Stimulated activated CD4-positive, alpha-beta T cell treated with anti-CD3 and anti-CD28 coated beads, Interleukin-15, amount 100 ng/mL, for 1 hour (primary cell): Measurements from ENCODE around the gene CLEC16A.

Experiments used
- DNase-seq, 2 donors: peaks; one replicate each; pipeline ENCODE4 v3.0.0-alpha.2; 2020; ENCODE audit warnings: low read depth in 1 of 2, low spot score in 1 of 2

Gene CLEC16A

GRCh38 chr16:11056993-11057649 is 112.8 kb downstream of the CLEC16A start:
- no peak for DNase-seq

- no peak for DNase-seq
These were observed 113.5 kb downstream of the CLEC16A start for GRCh38 chr16:11057711-11058345.

- DNase-seq, result no peak
These were observed 114.5 kb downstream of the CLEC16A start for GRCh38 chr16:11058832-11059231.

GRCh38 chr16:11059588-11059987 is 115.2 kb downstream of the CLEC16A start:
- no peak for DNase-seq

GRCh38 chr16:11060364-11060763 is 116.0 kb downstream of the CLEC16A start:
- DNase-seq, result no peak

- DNase-seq, result no peak
These were observed 116.5 kb downstream of the CLEC16A start for GRCh38 chr16:11060842-11061241.

- no peak for DNase-seq
These were observed 117.4 kb downstream of the CLEC16A start for GRCh38 chr16:11061629-11062270.

- DNase-seq, result no peak
These were observed 119.3 kb downstream of the CLEC16A start for GRCh38 chr16:11063448-11064201.

GRCh38 chr16:11064202-11064540 is 119.8 kb downstream of the CLEC16A start:
- no peak for DNase-seq

GRCh38 chr16:11064851-11065250 is 120.5 kb downstream of the CLEC16A start:
- DNase-seq, result no peak

- no peak for DNase-seq
These were observed 122.0 kb downstream of the CLEC16A start for GRCh38 chr16:11066261-11066870.

GRCh38 chr16:11067266-11067665 is 122.9 kb downstream of the CLEC16A start:
- DNase-seq, result no peak

GRCh38 chr16:11067697-11068141 is 123.4 kb downstream of the CLEC16A start:
- DNase-seq, result no peak

GRCh38 chr16:11071829-11072228 is 127.5 kb downstream of the CLEC16A start:
- no peak for DNase-seq

- DNase-seq, result no peak
These were observed 128.2 kb downstream of the CLEC16A start for GRCh38 chr16:11072420-11073153.

- DNase-seq, result no peak
These were observed 129.1 kb downstream of the CLEC16A start for GRCh38 chr16:11073407-11073999.

GRCh38 chr16:11074131-11074530 is 129.8 kb downstream of the CLEC16A start:
- DNase-seq, result no peak

GRCh38 chr16:11075163-11075562 is 130.8 kb downstream of the CLEC16A start:
- DNase-seq, result no peak

- DNase-seq, result peak in 1 of 2 donors; percentile 42
These were observed 132.1 kb downstream of the CLEC16A start for GRCh38 chr16:11076259-11077018.
